Measurements from ENCODE around the gene SKA2. TPM values are rescaled to one million over a fixed set of nuclear protein-coding genes. Genes with fewer than 3 reads are reported as not detected.

Gene SKA2
- total RNA-seq, 1 experiment from 2014 or later: 42.0 TPM

Small RNA genes lying within 50 kb of the gene (small RNA-seq; reads per million reads assigned to genes)
- 211 reads per million, percentile 99 among the genes with 10 or more reads in this experiment for gene MIR301A
- gene MIR454: 30.5 reads per million, percentile 98 among the genes with 10 or more reads in this experiment
- gene RNU2-58P: 0.32 reads per million

Other genes with a start within 250 kb of the SKA2 start
- 30.1 and 36.2 TPM in 2 replicates for gene TRIM37, start 48.3 kb downstream of the SKA2 start, total RNA-seq (2014; rRNA removed; shearing (Covaris generic); ENCODE audit: low replicate concordance)
- 11.6 and 15.2 TPM in 2 replicates for gene PRR11, start 560 bp upstream of the SKA2 start, total RNA-seq (2014; rRNA removed; shearing (Covaris generic); ENCODE audit: low replicate concordance)
- gene SMG8, start 54.8 kb upstream of the SKA2 start, total RNA-seq (2014; rRNA removed; shearing (Covaris generic); ENCODE audit: low replicate concordance): 17.4 and 18.3 TPM in 2 replicates
- 2.5 and 6.2 TPM in 2 replicates for gene GDPD1, start 65.3 kb upstream of the SKA2 start, total RNA-seq (2014; rRNA removed; shearing (Covaris generic); ENCODE audit: low replicate concordance)
- gene YPEL2, start 176.5 kb upstream of the SKA2 start, total RNA-seq (2014; rRNA removed; shearing (Covaris generic); ENCODE audit: low replicate concordance): 3.5 and 6.1 TPM in 2 replicates